Stimulated activated CD8-positive, alpha-beta memory T cell treated with anti-CD3 and anti-CD28 coated beads, Interleukin-7, amount 100 ng/mL, for 1 hour (primary cell): ENCODE measurements around the gene TIE1.

Source experiments
- DNase-seq, 2 donors: peaks; one replicate each; pipeline ENCODE4 v3.0.0-alpha.2; 2020; ENCODE audit warnings: low read depth in 2 of 2

The TIE1 gene

DNA sequence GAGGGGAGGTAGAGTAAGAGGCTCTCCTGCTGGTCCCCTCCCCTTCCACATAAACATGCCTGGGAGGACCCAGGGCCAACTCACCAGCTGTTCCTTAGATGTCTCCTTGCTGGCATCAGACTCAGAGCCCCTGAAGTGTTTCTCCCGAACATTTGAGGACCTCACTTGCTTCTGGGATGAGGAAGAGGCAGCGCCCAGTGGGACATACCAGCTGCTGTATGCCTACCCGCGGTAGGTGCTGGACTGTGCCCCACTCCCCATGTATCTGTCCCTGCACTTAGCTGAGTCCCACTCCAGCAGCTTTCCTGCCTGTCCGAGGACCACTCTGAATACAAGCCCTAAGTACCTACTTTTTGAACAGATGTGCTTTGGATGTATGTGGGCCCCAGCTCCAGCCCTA is 37.2 kb downstream of the TIE1 start:
- no peak for DNase-seq

- DNase-seq = no peak
These were observed 38.9 kb downstream of the TIE1 start for GRCh38 chr1:43339584-43340232.

DNA sequence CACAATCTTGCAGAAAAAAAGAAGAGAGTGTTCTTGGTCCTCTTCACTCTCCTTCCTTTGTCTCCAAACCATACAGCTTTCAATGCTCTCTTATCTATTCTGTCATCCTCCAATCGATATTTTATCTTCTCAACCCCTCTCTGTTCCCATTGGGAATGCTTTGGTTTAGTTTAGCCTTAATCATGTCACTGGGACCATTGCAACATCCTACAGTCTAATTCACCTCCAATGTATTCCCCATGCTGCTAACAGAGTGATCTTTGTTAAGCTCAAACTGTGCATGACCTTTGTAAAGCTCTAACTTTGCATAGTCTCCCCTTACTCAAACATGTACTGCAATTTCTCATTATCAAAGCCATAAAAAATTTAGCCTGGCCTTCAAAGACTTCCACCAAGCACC is 39.8 kb downstream of the TIE1 start:
- no peak for DNase-seq

DNA sequence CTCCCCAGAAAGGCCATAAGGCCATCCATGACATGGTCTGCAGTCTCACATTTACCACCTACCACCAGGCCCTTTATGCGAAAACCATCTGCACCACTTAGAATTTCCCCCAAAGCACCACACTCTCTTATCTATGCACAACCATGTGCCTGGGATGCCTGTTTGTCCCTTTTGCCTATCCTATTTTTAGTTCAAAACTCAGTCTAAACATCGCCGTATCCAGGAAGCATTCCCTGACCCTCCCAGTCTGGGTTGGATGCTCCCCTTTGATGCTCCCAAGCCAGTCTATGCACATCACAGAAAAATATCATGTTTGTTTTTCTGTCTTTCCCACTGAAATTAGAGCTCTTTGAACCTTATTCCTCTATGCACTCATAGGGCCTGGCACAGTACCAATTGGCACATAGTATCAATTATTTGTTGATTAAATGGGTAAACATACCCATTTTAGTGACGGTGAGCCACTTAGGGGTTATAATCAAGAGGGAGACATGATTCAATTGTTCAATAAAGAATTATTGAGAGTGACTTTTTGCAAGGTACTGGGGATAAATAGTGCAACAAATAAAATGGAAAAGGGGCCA is 43.6 kb downstream of the TIE1 start:
- DNase-seq = no peak

- DNase-seq = no peak
These were observed 44.3 kb downstream of the TIE1 start for GRCh38 chr1:43345120-43345519.

DNA sequence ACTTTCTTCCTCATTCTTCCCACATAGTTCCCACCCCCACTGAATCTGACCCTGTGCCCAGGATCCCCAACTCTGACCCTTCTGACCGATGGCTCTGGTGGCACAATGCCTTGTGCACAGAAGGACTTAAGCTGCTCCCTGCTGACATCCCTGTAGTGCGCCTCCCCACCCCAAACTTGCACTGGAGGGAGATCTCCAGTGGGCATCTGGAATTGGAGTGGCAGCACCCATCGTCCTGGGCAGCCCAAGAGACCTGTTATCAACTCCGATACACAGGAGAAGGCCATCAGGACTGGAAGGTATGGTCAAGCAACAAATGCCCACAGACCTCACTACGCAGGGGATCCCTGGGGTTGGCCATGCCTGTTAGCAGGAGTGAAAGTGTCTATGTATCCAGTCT is 45.9 kb downstream of the TIE1 start:
- DNase-seq = no peak

GRCh38 chr1:43348343-43348808 is 47.6 kb downstream of the TIE1 start:
- no peak for DNase-seq

GRCh38 chr1:43348809-43349593 is 48.2 kb downstream of the TIE1 start:
- no peak for DNase-seq

DNA sequence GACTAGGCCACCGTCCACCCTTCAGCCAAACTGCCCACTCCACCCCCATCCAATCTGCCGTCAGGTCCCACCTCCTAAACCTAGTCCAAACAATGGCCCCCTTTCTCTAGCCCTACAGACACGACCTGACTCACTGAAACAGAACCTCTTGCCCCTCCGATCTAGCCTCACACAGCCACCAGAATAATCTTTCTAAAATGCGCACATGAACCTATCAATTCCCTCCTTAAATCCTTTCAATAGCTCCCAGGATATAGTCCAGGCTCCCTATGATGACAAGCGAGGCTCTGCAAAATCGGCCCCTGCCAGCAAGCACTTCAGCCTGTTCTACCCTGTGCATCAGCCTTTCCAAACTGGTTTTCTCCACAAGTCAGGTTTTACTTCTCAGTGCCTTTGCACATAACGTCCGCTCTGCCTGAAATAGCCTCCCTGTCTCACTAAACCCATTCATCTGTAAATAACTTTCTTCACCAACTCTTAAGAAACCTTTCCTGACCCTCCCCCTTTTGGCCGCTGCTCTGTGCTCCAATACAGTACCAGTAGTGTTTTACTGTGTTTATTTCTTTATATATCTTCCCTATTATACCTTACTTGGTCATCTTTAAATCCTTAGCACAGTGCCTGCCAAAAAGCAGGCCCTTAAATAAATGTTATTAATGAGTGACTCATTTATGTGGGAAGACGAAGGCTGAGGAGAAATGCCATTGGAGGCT is 49.0 kb downstream of the TIE1 start:
- DNase-seq = no peak

DNA sequence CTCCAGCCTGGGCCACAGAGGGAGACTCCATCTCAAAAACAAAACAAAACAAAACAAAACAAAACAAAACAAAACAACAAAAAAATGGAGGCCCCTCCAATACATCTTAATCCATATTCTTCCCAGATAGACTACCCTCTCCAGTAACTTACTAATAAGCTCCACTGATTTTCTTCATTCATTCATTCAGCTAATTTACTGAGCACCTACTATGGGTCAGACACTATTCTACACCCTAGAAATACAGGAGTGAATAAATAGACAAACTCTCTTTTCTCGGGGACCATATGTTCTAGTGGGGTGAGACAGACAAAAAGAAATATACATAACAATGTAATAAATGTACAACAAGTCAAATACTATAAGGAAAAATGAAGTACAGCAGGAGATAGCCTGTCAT is 50.2 kb downstream of the TIE1 start:
- DNase-seq = no peak

GRCh38 chr1:43351421-43352350 is 50.9 kb downstream of the TIE1 start:
- DNase-seq = no peak

DNA sequence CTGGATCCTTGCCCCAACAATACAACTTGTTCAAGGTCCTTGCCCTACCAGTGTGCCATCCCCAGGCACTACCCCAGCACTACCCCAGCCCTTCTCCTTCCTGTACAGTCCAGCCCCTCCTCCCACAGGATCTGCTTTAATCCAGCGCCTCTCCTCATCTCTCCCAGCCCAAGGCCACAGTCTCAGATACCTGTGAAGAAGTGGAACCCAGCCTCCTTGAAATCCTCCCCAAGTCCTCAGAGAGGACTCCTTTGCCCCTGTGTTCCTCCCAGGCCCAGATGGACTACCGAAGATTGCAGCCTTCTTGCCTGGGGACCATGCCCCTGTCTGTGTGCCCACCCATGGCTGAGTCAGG is 51.5 kb downstream of the TIE1 start:
- no peak for DNase-seq

DNA sequence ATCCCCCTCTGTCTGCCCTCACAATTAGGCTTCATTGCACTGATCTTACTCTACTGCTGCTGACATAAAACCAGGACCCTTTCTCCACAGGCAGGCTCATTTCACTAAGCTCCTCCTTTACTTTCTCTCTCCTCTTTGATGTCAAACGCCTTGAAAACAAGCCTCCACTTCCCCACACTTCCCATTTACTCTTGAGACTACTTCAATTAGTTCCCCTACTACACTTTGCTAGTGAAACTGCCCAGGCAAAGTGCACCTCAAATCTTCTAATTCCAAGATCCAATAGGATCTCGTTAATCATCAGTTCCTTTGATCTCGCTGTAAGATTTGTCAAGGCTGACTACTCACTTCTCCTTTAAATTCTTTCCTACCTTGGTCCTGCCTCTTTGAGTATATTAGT is 52.1 kb downstream of the TIE1 start:
- DNase-seq = no peak

DNA sequence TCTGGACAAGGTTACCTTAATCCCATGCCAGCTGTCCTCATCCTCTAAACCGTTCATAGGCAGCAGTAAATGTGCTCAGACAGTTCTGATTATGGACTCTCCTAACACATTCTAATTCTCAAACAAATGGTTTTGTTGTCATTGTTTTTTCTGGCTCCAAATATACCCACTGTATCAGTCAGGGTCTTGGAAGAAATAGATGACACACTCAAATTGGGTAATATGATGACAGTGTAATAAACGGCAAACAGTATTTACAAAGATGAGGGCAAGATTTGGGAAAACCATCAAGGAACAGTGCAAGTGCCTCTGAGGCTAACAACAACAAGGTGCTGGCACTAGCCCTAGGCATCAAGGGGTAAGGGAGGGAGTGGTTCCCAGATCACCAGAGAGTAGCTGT is 53.7 kb downstream of the TIE1 start:
- DNase-seq = no peak

DNA sequence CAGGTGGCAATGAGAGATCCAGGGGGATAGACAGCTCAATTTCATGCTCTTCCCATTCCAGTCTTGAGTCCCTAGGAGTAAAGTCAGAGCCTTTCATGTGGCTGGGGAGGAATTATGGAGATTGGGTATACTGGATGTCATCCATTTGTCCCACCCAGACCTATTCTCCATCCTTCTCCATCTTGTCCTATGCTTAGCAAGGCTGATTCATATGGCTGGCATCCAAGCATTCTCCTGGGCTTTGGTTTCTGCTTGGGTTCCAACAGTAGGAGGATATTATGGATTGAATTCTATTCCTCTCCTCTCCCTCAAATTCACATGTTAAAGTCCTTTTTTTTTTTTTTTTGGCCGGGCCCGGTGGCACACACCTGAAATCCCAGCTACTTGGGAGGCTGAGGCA is 54.2 kb downstream of the TIE1 start:
- no peak for DNase-seq

DNA sequence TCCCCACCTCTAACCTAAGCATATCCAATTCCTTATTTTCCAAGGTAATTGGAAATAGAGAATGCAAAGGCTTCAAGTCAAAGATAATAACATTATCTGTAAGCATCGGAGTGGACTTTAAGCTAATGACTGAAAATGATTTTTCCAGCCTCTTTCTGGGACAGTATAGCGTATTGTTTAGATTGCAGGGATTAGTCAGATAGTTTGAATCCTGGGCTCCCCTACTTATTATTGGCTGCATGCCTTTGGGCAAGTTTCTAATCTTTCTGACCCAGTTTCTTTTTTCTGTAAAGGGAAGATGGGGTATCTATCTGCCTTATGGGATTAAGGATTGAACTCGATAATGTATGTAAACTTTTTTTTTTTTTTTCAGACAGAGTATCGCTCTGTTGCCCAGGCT is 56.5 kb downstream of the TIE1 start:
- DNase-seq = no peak

DNA sequence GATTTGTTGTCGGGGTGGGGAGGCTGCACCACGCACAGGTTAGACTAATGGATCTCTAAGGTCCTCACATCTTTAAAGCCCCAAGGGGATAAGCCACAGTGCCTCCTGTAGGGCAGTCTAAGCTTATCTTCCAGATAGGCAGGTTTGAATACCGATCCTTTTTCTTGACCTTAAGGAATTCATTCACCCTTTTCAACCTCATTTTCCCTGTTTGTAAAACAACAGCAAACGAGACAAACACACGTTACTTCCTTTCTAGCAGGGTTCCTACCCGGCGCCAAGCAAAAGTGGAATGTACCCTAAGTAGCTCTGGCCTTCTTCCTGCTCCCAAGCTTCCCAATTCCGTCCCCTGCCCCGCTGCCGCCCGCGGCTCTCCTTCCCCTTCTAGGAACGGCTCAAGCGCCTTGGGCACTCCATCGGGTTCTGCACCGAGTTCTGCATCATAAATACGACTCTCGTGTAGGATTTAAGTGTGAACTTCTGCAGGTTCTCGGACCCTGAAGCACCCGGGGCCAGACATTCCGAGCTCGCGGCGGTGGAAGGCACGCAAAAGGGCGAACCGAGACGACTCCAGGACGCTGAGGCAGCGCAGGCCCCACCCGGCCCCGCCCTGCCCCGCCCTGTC is 57.5 kb downstream of the TIE1 start:
- DNase-seq = no peak

DNA sequence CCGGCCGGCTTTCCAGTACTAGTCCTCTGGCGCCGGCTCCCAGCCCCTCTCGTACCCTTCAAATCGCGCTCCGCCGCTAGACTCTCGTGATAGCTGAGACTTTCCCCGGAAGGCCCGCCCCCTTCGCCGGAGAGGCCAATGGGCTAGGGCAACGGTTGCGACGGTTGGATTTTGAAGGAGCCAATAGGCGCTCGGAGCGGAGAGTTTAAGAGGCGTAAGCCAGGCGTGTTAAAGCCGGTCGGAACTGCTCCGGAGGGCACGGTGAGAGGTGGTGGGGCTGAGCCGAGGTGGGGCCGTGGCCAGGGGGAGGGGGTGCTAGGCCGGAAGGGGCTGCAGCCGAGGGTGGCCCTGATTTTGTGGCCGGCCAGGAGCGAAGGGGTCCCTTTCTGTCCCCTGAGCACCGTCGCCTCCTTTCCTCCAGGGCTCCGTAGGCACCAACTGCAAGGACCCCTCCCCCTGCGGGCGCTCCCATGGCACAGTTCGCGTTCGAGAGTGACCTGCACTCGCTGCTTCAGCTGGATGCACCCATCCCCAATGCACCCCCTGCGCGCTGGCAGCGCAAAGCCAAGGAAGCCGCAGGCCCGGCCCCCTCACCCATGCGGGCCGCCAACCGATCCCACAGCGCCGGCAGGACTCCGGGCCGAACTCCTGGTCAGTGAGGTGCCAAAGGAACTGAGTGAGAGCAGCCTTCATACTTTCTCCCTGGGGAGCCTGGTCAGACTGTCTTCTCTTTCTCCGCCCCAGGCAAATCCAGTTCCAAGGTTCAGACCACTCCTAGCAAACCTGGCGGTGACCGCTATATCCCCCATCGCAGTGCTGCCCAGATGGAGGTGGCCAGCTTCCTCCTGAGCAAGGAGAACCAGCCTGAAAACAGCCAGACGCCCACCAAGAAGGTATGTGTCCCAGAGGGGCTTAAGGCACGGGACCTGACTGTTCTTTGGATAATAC is 58.2 kb downstream of the TIE1 start, which contains the start of gene CDC20:
TSS of gene CDC20 (plus strand) at position 236 of the 948 bp plus-strand sequence. CDS start at position 471, 235 bp downstream.
- DNase-seq = peak; percentile 94 to 96

DNA sequence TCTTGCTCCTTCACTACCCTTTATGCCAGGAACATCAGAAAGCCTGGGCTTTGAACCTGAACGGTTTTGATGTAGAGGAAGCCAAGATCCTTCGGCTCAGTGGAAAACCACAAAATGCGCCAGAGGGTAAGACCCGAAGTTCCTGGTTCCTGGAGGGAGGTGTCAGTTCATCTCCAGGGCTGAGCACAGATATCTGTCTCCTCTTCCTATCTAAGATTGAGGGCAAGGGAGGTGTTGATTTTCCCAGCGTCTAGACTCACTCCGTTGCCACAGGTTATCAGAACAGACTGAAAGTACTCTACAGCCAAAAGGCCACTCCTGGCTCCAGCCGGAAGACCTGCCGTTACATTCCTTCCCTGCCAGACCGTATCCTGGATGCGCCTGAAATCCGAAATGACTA is 58.9 kb downstream of the TIE1 start:
- DNase-seq = no peak

DNA sequence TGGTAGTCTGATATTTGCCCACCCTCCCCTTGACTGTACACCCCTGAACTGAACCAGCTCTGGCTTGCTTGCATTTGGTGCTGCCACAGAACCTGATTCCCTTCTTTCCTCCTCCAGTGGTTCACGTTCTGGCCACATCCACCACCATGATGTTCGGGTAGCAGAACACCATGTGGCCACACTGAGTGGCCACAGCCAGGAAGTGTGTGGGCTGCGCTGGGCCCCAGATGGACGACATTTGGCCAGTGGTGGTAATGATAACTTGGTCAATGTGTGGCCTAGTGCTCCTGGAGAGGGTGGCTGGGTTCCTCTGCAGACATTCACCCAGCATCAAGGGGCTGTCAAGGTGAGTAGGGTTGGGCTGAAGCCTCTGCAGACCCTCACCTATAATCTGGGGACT is 59.8 kb downstream of the TIE1 start:
- DNase-seq = no peak
